Epithelial cell of esophagus (primary cell): ENCODE results near the gene PLXNB1.

ENCODE experiments used
- DNase-seq: peaks from one replicate; pipeline ENCODE4 v3.0.0; 2010; ENCODE audit warnings: low read depth
- H3K4me3 ChIP-seq: 2 replicates; pipeline ENCODE4 v1.5.1; 2011; ENCODE audit warnings: mild to moderate bottlenecking, low read length, control low read depth
- CTCF ChIP-seq: IDR thresholded peaks from 2 replicates; pipeline ENCODE4 v1.5.1; 2011; ENCODE audit warnings: low read depth, mild to moderate bottlenecking, low read length, control low read depth, inconsistent platforms; ENCODE audit not compliant: insufficient read depth; ENCODE audit errors: missing control alignments

Gene PLXNB1

DNA sequence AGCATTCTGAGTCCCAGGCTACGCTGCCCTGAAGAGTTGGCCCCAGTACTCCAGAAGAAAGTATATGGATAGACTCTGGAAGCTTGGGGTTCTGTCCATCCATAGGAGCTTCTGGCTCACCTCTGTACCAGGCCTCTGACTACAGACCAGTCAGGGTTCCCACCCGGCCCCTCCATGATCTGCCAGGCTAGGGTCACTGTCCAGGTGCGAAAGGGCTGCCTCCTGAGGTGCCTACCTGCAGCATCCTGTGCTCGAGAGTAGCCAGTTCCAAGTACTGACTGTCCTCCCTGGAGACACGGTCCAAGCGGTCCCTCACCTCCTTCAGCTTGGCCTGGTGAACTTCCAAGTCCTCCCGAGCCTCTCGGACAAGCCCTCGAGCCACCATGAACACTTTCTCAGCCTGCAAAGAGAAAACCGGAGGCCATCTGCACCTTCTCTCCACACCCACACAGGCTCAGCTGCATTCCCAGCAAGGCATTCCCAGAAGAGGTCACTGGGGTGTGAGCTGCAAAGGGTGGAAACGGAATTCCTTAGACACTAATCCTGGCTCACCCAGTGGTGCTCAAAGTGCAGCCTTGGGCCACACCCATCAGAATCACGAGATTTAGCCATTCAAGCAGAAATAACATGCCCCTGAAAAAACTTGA, 3.7 kb upstream of the PLXNB1 start:
- DNase-seq = peak; percentile 92
- no peak for TF ChIP-seq CTCF
- peak overlapping the region; percentile 56 for H3K4me3 ChIP-seq

- DNase-seq = peak; percentile 95
- H3K4me3 ChIP-seq = peak overlapping the region; percentile 56
- peak; percentile 39 for TF ChIP-seq CTCF
Measured at GRCh38 chr3:48432411-48433371, 2.8 kb upstream of the PLXNB1 start.

DNA sequence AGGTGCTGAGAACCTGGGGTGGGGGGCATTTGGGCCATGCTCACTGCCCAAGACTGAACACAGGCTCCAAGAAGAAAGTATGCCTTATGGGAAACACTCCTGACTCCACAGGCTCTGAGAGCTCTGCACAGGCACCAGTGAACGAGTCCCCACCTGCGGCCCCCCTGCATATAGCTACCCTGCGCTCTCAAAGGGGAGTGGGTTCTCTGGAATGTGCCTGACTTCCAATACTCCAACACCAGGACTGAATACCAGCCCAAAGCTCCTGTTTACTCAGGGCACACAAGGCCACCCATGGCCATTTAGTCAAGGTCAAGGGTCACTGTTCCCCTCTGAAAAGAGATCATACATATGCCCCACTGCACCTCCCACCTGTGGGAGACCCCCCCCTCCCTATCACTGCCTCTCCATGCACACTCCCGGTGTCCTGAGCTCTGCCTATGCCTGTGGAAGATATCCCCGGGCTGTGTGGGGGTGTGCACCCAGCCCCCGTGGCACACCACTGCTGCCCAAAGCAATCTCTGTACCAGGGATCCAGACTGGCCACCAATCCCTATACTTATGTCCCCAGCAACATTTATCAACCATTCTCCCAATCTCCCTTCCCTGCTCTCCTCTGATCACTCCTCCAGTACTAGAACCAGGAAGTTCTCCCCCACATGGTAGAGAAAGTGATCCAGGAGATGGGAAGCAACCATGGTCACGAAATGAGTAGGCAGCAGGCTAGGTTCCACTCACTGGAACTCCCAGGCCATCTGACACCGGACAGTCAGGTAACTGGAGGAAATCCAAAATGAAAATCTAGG, 1.5 kb upstream of the PLXNB1 start:
- H3K4me3 ChIP-seq = peak overlapping the region; percentile 71
- TF ChIP-seq CTCF = no peak
- no peak for DNase-seq

GRCh38 chr3:48430708-48431101, 819 bp upstream of the PLXNB1 start:
- DNase-seq = no peak
- H3K4me3 ChIP-seq = peak overlapping the region; percentile 71
- TF ChIP-seq CTCF = no peak

- peak; percentile 68 for DNase-seq
- H3K4me3 ChIP-seq = peak overlapping the region; percentile 71
- no peak for TF ChIP-seq CTCF
Measured at GRCh38 chr3:48429317-48429959, 448 bp downstream of the PLXNB1 start.

GRCh38 chr3:48428572-48429316, 1.1 kb downstream of the PLXNB1 start:
- peak overlapping the region; percentile 71 for H3K4me3 ChIP-seq
- no peak for TF ChIP-seq CTCF
- no peak for DNase-seq
